Bronchial epithelial cell (primary cell): ENCODE data around the gene CHST11. TPM values are rescaled to one million over a fixed set of nuclear protein-coding genes. Genes with fewer than 3 reads are reported as not detected.

Source experiments
- DNase-seq: peaks from one replicate; pipeline ENCODE4 v3.0.0-alpha.2; 2010; ENCODE audit warnings: low read depth
- FAIRE-seq: peaks from 2 replicates; lab custom pipeline; 2011; peaks lifted over from hg19 to GRCh38; lab: Jason Lieb, UNC
- H3K27me3 ChIP-seq: 2 replicates; pipeline ENCODE4 v1.5.1; 2011; ENCODE audit warnings: low read length; ENCODE audit not compliant: control insufficient read depth, insufficient read depth
- H3K36me3 ChIP-seq: 2 replicates; pipeline ENCODE4 v1.5.1; 2011; ENCODE audit warnings: low read length; ENCODE audit not compliant: control insufficient read depth, insufficient read depth
- H3K4me3 ChIP-seq: 2 replicates; pipeline ENCODE4 v1.5.1; 2011; ENCODE audit warnings: mild to moderate bottlenecking, low read depth, low read length, control low read depth
- total RNA-seq: library from RNA; depleted of rRNA; stranded (reverse); fragments of >200 nt; gene quantifications from 2 replicates; pipeline ENCODE4 v1.2.1, GENCODE V29; 2014
- TF ChIP-seq, protein P1 (sequence below): IDR thresholded peaks from 2 replicates; pipeline ENCODE4 v1.5.1; 2011; ENCODE audit warnings: mild to moderate bottlenecking, moderate library complexity, low read length, control low read depth, inconsistent platforms; ENCODE audit not compliant: insufficient read depth, severe bottlenecking

Gene CHST11
- total RNA-seq, 1 donor from 2014 or later = 7.9 TPM

DNA sequence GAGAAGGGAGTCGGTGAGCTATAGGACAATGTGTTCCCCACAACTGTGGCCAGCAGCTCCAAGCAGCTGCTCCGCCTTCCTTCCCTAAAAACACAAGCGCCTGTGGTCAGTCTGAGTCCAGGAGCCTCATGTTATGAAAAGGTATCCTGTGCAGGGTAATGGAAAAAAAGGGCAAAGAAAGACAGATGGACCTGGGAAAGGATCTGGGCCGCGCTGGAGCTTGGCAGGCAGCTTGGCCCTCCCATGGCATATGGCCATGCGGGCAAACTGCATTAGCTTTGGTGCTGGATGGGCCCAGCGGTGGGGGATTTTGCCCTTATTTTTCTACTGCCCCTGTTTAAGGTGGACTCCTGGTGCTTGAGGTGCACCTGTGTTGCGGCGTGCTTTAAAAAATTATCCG lies 23.7 kb upstream of the CHST11 start:
- TF ChIP-seq, protein P1, sequence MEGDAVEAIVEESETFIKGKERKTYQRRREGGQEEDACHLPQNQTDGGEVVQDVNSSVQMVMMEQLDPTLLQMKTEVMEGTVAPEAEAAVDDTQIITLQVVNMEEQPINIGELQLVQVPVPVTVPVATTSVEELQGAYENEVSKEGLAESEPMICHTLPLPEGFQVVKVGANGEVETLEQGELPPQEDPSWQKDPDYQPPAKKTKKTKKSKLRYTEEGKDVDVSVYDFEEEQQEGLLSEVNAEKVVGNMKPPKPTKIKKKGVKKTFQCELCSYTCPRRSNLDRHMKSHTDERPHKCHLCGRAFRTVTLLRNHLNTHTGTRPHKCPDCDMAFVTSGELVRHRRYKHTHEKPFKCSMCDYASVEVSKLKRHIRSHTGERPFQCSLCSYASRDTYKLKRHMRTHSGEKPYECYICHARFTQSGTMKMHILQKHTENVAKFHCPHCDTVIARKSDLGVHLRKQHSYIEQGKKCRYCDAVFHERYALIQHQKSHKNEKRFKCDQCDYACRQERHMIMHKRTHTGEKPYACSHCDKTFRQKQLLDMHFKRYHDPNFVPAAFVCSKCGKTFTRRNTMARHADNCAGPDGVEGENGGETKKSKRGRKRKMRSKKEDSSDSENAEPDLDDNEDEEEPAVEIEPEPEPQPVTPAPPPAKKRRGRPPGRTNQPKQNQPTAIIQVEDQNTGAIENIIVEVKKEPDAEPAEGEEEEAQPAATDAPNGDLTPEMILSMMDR = no peak
- Histone ChIP-seq H3K4me3 (no peak overlapping the region), H3K36me3 (no peaks in the 10 kb centered on the region), H3K27me3 (peaks cover 2% of the 10 kb centered on the region)
- no peak for DNase-seq
- FAIRE-seq = no peak

DNA sequence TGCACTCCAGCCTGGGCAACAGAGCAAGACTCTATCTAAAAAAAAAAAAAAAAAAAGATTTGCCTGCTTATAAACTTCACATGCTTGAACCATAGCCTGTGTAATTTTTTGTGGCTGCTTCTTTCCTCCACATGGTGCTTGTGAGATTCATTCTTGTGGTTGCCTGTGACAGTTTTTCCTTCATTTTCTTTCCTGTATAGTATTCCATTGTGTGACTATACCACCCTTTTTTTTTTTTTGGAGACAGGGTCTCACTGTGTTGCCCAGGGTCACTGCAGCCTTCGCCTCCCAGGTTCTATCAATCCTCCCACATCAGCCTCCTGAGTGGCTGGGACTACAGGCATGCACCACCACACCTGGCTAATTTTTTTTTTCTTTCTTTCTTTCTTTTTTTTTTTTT lies 22.6 kb upstream of the CHST11 start:
- Histone ChIP-seq H3K36me3 (no peaks in the 10 kb centered on the region), H3K4me3 (no peak overlapping the region), H3K27me3 (peaks cover 2% of the 10 kb centered on the region)
- FAIRE-seq = no peak
- DNase-seq = no peak
- TF ChIP-seq, protein P1 = no peak

DNA sequence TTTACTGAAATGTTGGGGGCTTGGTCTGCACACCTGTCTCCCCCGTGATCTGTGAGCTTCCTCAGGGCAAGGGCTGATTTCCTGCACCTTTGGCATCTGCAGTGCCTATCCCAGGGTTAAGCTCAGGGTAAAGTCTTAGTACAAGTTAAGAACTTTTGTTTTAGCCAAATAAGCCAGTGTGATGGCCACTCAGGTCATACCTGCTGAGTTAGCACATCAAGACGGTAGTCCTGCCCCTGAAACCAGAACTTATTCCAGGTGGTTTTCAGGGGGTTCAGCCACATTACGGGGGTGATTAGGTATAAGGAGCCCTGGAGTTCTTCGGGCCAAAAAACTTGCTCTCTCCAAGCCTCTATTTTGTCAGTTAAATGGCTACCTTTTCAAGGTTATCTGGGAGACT lies 21.6 kb upstream of the CHST11 start:
- TF ChIP-seq, protein P1 = no peak
- H3K27me3 ChIP-seq = peaks cover 2% of the 10 kb centered on the region
- no peak overlapping the region for H3K4me3 ChIP-seq
- FAIRE-seq = no peak
- no peaks in the 10 kb centered on the region for H3K36me3 ChIP-seq
- DNase-seq = no peak

DNA sequence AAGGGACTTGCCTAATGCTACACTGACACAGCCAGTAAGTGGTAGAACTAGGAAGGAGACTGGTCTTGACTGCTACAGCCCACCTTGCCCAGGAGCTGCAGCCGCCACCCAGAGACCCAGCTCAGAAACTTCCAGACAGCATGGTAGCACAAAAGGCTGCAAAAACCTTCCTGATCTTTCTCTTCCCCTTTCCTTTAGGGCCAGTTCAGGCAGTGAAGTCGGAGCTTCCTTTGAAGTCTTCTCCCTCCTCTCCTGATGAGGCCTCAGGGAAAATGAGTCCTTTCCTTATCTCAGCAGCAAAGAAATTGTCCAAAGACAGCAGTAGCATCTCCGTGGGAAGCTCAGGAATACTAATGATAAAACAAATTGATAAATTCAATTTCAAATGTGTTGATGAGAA lies 21.0 kb upstream of the CHST11 start:
- H3K36me3 ChIP-seq = no peaks in the 10 kb centered on the region
- no peak overlapping the region for H3K4me3 ChIP-seq
- DNase-seq (no peak), FAIRE-seq (no peak)
- TF ChIP-seq, protein P1 = no peak
- peaks cover 2% of the 10 kb centered on the region for H3K27me3 ChIP-seq

DNA sequence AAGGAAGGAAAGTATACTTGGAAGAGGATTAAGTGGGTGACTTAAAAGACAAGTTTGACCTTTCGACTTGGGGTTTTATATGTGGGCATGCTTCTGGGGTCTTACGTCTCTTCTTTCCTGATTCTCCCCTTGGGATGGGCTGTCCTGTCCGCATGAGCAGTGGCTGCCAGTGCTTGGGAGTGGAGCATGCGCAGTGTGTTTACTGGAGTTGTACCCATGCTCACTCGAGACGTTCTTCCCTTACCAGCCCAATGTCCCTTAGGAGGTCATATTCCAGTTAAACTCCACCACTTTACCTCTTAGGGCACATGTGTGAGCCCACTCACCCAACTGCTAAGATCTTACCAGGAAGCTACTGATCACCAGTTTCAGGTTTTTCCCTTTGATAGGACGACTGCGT lies 20.0 kb upstream of the CHST11 start:
- Histone ChIP-seq H3K36me3 (no peaks in the 10 kb centered on the region), H3K4me3 (no peak overlapping the region), H3K27me3 (peaks cover 5% of the 10 kb centered on the region)
- DNase-seq (no peak), FAIRE-seq (no peak)
- TF ChIP-seq, protein P1 = no peak

DNA sequence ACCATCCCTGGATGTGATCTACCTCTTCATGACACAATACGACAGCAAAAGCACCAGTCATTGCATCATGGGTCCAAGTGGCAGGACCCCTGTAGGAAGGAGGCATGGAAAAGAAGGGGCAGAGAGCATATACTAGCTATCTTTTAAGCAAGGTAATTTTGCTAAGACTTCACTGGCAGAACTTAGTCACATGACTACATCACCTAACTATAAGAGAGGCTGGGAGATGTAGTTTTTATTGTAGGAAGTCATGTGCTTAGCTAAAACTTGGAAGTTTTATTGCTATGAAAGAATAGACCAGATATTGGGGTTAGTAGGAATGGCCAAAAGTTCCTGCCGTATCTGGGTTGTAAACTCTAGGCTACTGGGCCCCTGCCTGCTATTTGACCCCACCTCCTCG lies 18.6 kb upstream of the CHST11 start:
- no peak overlapping the region for H3K4me3 ChIP-seq
- no peaks in the 10 kb centered on the region for H3K36me3 ChIP-seq
- H3K27me3 ChIP-seq = peaks cover 5% of the 10 kb centered on the region
- DNase-seq = no peak
- no peak for FAIRE-seq
- TF ChIP-seq, protein P1 = no peak
